Activated gamma-delta T cell (primary cell): ENCODE results near the gene PLPPR1.

Experiments
- DNase-seq: peaks from one replicate; lab custom pipeline; 2025; lab: John Stamatoyannopoulos, UW

Gene PLPPR1

GRCh38 chr9:101047848-101048397 is 19.4 kb downstream of the PLPPR1 start:
- no peak for DNase-seq

DNA sequence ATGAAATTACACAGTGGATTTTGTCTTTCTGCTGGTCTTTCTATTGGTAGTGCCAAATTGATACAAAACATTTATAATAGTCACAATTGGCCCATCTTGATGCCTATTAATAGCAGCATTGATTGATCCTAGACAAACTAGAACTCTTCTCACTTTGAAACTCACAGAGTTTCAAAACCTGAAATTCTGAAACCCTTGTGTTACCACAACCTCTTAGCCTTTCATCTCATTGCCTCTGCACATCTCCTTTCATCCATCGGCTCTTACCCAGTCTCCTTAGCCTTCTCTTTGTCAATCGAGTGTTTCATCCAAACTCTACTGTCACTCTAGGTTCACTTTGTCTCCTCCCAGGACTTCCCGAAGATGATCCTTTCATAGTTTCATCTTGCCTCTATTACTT is 22.1 kb downstream of the PLPPR1 start:
- DNase-seq = no peak

DNA sequence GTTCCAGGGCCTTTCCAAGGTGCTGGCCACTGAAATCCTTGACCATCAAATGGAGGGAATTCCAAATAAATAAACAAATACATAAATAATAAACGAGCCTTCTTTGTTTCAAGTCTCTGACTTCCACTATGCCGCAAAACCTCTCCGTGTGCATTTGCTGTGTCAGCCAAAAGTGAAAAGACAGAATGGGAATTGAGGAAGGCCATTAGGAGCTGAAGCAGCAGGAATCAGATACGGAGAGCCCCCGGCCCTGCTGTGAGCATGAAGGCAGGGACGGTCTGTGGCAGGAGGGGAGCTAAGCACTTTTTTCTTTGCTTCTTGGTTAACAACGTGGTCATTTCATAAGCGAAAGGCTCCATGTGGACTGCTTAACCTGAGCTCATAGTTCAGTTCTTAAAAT is 26.1 kb downstream of the PLPPR1 start:
- no peak for DNase-seq

GRCh38 chr9:101055516-101055915 is 27.0 kb downstream of the PLPPR1 start:
- no peak for DNase-seq

DNA sequence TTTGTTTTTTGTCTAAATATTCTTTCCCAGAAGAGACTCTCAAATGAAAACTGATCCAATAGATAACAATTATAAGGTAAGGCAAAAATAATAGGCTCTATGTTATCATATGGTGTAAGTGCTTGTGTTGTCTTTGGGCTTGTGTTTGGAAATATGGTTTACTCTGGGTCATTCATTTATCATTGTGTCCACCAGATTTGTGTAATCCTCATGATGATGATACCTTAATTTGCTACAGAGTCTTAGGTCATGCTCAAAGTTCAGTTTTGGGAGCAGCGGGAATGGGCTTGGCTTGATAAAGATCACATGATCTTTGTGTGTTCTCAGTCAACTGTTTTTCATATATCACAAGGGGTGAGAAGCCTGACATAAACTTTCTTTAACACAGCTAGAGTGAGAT is 34.2 kb downstream of the PLPPR1 start:
- no peak for DNase-seq

GRCh38 chr9:101063192-101063591 is 34.7 kb downstream of the PLPPR1 start:
- no peak for DNase-seq

GRCh38 chr9:101064206-101064605 is 35.7 kb downstream of the PLPPR1 start:
- DNase-seq = no peak

DNA sequence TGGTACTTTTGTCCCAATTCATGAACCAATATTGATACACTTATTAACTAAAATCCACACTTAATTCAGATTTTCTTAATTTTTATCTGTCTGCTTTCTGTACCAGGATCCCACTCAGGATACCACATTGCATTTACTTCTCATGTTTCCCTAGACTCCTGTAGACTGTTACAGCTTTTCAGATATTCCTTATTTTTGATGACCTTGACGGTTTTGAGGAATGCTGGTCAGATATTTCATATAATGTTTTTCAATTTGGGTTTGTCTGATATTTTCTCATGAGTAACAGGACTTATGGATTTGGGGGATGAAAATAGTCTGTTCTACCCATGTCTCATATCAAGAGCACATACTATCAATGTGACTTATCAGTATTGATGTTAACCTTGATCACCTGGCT is 37.4 kb downstream of the PLPPR1 start:
- DNase-seq = no peak

- DNase-seq = no peak
These were observed 40.2 kb downstream of the PLPPR1 start for GRCh38 chr9:101068696-101069095.

DNA sequence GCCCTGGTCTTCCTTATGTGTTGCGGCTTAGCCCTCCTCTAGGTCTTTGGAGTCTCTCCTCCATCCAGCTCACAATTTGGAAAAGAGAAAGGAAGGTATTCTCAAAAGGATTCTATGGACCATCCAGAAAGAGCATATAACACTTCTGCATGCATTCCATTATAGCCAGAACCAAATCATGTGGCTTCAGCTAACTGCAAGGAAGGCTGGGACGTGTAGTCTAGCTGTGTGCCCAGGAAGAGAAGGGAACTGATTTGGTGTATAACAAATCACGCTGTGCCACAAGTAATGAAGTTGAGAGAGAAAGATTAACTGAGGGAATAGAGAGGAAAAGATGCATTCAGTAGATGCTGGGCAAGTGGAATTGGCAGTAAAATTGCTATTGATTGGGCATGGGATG is 43.7 kb downstream of the PLPPR1 start:
- DNase-seq = no peak

DNA sequence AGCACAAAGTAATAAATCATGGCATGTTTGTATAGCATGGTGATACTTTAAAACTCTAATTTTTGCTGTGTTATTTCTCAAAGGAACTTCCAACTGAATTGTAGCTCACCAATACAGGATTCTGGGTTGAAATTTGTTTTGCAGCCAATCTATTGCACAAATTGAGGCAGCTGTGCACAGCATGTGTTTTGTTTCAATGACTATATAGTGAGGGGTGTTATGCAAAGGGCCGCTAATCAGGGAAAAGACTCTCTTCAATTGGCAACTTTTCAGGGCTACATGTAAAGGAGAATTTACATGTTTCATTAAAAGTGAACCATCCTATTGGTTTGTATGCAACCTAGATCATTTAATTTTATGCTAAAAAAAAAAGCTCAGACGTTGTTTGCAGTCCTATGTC is 44.6 kb downstream of the PLPPR1 start:
- no peak for DNase-seq

DNA sequence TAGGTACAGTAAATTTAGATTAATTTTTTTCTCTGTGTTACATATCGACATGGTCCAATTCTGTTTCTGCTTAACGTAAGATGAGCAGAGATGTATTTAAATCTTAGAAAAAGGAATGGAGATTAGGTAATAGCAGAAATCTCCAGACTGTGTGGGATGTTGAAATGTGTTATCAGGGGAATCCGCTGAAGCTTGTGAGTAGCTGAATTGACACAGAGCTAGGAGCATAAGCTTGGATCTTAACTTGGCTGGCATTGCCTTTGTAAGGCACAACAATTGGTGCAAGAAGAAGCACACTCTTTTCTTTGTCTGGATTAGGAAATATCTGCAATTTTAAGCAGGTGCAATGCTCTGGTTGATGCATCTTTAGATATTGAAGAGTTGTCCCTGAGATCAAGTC is 53.1 kb downstream of the PLPPR1 start:
- DNase-seq = no peak

DNA sequence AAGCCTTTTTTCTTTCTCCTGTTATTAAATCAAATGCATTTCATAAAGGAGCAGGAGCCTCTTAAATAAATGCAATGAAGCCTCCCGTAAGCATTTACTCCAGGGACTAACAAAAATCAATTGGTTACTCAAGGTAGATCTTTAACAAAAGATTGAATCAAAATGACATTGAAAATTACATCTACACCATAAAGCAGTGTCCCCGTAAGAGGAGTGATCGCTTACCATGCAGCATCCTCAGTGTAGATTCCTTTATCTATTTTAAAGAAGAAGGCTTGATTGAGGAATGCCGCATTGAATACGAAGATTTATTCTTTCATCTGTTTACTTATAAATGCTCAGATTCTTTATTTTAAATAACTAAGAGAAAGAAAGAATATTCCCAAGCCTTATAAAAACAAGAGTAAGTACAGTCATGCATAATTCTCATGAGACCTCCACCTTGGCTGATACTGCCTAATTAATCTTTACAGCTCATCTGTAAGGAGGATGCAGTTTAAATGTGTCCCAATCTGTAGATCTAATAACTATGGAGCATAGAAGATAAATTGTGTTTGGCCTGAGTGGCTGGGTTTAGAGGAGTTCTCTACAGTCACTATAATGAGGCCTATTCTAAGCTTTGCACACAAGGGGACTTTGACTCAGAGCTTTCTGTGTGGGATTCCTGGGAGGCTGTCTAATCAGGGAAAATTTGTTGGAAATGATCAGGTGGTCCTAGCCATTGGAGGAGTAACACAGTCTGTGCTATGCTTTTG is 55.1 kb downstream of the PLPPR1 start:
- no peak for DNase-seq

GRCh38 chr9:101087426-101087825 is 58.9 kb downstream of the PLPPR1 start:
- no peak for DNase-seq

GRCh38 chr9:101092922-101093321 is 64.4 kb downstream of the PLPPR1 start:
- DNase-seq = no peak

GRCh38 chr9:101093620-101094019 is 65.1 kb downstream of the PLPPR1 start:
- no peak for DNase-seq

- DNase-seq = no peak
These were observed 66.2 kb downstream of the PLPPR1 start for GRCh38 chr9:101094686-101095085.

DNA sequence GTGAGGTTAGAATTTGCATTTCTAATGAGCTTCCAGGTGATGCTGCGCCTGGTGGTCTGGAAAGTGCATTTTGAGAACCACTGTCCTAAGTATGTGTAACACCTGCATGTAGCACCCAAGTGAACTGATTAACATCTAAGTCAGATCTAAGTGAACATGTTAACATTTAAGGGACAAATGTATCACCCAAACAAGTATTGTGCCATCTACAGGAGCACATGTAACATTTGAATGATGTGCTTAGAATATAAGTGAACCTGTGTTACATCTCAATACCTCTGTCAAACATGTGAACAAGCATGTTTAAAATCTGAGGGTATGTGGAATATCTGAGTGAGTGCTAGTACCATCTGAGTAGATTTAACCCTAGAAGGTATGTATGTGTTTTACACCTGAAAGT is 68.7 kb downstream of the PLPPR1 start:
- no peak for DNase-seq

- no peak for DNase-seq
These were observed 69.9 kb downstream of the PLPPR1 start for GRCh38 chr9:101098392-101098791.

GRCh38 chr9:101114317-101114716 is 85.8 kb downstream of the PLPPR1 start:
- no peak for DNase-seq

GRCh38 chr9:101115102-101115501 is 86.6 kb downstream of the PLPPR1 start:
- no peak for DNase-seq

DNA sequence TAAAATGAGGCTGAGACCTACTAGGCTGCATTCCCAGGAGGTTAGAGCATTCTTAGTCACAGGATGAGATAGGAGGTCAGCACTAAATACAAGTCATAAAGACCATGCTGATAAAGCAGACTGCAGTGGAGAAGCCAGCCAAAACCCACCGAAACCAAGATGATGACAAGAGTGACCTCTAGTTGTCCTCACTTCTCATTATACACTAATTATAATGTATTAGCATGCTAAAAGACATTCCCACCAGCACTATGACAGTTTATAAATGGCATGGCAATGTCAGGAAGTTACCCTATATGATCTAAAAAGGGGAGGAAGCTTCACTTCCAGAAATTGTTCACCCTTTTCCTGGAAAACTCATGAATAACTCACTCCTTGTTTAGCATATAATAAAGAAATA is 88.6 kb downstream of the PLPPR1 start:
- no peak for DNase-seq

DNA sequence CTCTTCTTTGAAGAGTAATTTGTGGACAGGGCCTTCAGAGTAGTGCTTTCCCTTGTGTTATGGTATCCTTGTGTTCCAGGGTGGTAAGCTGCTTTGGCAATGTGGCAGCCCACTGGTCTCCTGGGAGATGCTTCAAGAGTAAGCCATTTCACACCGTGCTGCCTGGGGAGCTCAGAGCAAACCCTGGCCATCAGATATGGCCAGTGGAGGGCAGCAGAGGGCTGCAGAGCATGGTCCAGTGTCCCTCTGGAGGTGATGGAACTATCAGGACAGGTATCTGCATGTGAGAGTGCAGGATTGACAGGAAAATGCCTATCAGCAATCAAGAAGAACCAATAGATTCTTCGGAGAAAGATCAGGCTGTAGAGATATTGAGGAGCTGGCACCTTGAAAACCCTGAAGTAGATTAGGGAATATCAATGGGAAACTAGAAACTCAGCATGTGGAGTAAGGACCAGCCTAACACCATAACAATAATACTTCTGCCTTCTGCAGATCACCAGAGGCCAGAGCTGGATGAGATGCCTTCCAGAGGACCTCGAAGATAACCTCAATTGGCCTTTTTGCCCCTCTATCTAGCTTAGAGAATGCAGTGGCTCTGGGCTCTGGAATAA is 90.8 kb downstream of the PLPPR1 start:
- no peak for DNase-seq
